B cell (primary cell): Measurements from ENCODE around the gene GPC5.

ENCODE experiments used
- EZH2 ChIP-seq: IDR thresholded peaks from 2 replicates; pipeline ENCODE4 v1.6.1; 2012; ENCODE audit warnings: borderline replicate concordance, low read depth, mild to moderate bottlenecking, moderate library complexity, low read length; ENCODE audit not compliant: insufficient read depth, poor library complexity, severe bottlenecking
- TF ChIP-seq, protein P1 (sequence below): fragments of 200-600 bp; IDR thresholded peaks from one replicate; pipeline ENCODE4 v1.8.0; 2022; ENCODE audit warnings: antibody characterized with exemption, mild to moderate bottlenecking

DNA sequence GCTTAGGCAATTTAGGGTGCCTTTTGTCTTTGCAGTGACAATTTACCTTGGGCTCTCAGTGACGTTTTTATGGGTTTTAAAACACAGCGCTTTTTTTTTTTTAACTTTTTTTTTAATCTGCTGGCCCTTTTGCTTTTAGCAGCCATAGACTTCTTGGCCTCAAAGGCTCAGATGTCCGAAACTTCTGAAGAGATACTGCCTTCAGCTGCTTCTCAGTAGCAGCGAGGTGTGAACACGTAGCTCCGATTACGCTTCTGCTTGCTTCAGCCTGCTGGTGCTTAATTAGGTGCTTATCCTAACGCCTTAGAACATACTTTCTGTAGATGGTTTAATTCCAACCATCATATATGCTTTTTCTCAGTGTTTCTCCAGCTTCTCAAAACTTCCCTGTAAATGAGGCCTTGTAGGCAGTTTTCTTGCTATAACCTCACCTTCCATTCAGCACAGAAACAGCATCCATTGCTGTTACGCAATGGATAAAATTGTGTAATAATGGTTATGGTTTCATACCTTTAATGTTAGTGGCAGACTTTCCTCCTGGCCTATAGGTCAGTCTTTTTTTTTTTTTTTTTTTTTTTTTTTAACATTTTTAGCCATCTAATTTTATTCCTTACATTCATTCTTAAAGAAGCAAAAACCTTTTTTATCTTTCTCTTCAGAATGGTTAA, 723.9 kb downstream of the GPC5 start:
- TF ChIP-seq, protein P1, sequence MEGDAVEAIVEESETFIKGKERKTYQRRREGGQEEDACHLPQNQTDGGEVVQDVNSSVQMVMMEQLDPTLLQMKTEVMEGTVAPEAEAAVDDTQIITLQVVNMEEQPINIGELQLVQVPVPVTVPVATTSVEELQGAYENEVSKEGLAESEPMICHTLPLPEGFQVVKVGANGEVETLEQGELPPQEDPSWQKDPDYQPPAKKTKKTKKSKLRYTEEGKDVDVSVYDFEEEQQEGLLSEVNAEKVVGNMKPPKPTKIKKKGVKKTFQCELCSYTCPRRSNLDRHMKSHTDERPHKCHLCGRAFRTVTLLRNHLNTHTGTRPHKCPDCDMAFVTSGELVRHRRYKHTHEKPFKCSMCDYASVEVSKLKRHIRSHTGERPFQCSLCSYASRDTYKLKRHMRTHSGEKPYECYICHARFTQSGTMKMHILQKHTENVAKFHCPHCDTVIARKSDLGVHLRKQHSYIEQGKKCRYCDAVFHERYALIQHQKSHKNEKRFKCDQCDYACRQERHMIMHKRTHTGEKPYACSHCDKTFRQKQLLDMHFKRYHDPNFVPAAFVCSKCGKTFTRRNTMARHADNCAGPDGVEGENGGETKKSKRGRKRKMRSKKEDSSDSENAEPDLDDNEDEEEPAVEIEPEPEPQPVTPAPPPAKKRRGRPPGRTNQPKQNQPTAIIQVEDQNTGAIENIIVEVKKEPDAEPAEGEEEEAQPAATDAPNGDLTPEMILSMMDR = no peak
- no peak for TF ChIP-seq EZH2
